Stimulated activated naive CD4-positive, alpha-beta T cell treated with Interleukin-2 at 50 U/mL for 16 hours (primary cell): ENCODE data around the gene FBXO17.

Experiments
- DNase-seq: peaks from one replicate; lab custom pipeline; 2025; lab: John Stamatoyannopoulos, UW

The FBXO17 gene

DNA sequence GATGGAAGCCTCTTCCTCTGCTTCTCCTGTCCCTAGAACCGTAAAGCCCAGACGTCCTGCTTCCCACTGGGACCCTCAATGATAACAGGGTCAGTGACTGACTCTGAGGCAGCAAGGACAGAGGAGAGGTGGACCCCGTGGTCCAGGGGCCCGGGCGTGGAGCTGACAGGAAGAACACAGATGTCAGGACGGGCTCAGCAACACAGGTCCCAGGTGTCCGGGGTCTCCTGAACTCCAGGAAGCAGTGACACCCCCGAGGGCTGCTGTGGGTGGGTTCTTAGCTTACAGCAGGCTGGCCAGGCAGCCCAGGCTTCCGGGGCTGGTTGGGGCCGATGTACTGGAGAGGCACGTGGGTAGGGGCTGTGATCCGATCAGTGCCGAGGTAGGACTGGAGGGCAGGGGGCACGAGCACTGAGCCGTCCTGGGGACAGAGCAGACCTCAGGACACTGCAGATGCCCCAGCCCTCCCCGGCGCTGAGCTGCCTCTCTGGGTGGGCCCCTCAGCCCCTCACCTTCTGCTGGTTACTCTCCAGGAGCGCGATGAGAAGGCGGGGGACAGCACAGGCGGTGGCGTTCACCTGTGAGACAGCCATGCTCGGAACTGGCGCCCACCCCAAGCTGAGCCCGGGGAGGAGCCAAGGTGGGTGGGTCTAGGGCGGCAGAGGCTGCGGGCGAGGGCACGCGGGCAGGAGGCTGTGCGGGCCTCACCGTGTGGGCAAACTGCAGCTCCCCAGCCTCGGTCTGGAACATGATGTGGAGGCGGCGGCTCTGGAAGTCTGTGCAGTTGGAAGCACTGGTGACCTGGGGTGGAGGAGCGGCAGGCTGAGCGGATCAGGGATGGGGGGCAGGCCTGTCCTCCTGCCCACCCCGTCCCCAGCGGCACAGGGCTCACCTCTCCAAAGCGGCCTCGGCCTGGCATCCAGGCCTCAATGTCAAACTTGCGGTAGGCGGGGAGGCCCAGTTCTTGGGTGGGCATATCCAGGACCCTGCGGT, 59.9 kb downstream of the FBXO17 start:
- DNase-seq, result no peak

DNA sequence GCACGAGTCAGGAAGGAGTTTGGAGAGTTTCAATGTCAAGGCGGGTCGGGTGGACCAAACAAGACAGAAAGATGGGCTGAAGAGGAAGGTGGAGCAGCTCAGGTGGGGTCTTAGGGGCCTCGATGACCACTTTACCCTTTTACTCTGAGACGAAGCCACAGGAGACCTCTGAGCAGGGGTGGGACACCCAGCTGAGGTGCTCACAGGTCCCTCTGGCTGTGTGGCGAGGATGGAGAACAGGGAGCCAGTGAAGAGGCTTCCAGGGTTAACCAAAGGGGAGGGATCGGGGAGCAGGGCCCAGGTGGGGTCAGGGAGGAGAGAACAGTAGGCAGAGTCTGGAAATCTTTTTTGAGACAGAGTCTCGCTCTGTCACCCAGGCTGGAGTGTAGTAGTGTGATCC, 61.6 kb downstream of the FBXO17 start:
- no peak for DNase-seq

DNA sequence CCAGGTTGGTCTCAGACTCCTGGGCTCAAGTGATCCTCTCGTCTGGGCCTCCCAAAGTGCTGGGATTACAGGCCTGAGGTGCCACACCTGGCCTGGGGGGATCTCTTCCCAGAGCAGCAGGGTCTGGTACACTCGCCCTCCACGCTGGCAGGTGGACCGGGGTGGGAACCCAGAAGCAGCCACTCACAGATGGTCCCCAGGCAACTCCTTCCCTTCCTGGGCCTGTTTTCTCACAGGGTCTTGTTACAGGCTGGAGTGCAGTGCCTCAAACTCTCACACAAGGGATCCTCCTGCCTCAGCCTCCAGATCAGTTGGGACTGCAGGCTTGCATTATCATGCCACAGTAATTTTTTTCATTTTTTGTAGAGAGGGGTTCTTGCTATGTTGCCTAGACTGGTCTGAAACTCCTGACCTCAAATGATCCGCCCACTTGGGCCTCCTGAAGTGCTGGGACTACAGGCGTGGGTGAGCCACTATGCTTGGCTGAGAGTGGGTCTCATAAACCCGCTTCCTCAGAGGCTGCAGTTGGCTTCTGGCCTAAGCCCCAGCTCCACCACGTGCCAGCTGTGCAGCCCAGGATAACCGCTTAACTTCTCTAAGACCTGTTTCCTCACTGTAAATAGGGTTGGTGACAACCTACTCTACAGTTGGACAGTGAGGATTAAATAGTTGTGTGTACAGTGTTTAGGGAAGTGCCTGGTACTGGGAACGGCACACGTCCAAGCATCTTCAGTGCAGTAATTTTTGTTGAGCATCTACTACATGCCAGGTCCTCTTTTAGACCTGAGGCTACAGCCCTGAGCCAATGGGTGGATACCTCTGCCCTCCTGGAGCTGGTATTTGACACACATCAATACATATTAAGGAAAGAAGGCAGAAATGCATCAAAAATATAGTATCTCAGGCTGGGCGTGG, 62.7 kb downstream of the FBXO17 start:
- DNase-seq, result no peak

DNA sequence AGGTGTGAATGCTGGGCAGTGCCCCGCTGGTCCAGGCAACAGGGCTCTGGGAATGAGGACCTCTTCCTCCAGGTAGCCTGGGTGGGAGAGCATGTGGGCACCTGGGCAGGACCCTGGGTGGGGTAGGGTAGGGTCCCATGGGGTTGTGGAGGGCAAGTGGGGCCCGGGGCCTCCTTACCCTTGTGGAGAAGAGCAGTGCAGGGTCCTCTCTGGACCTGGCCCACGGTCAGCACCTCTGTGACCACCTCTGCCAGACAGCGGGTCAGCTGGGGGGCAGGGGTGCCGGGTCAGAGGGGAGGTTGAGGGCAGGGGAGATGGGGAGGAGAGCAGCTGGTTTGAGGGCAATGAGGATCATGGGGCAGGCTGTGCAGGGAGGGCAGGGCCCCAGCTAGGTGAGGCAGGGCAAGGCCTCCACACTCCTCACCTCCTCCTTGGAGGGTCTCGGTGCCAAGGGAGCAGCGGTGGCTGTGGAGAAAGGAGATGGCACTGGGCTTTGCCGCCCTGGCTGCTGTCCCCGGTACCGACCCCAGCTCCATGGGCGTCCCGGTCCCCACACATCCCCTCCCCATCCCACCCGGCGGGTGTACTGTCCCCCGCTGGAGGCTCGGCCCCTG, 64.0 kb downstream of the FBXO17 start:
- DNase-seq, result no peak

DNA sequence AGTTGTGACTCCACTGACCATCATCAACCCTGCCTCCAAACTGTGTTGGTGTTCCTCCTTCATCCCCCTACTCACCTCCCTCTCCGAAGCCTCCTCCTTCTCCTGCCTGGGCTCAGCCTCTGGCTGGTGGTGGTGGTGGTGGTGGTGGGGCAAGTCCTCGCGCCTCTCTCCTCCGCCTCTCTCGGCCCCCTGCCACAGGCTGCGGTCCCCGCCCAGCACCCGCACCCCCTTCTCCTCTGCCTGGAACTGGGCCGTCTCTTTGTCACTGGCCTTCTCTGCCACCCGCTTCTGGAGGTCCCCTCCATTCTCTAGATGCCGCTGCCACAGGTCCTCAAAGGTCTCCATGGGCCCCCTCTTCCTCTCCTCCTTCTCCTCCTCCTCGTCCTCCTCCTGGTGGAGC, 65.1 kb downstream of the FBXO17 start:
- DNase-seq, result no peak

DNA sequence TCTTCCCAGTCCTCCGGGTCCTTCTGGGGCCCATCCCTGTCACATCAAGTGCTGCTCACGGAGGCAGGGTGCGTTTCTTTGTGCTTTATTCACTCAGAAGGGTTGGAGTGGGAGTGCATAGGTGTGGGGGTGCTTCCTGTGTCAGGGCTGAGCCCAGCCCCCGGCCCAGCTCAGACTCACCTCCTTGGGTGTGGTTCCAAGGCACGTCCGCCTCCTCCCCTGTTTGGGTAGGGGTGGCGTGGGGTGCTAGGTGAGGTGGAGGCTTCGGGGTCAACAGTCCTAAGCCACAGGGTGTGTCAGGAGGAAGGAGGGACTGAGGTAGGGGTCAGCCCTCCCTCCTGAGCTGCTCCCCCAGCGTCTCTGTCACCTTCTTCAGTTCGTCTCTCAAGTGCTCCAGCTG, 66.6 kb downstream of the FBXO17 start:
- no peak for DNase-seq

DNA sequence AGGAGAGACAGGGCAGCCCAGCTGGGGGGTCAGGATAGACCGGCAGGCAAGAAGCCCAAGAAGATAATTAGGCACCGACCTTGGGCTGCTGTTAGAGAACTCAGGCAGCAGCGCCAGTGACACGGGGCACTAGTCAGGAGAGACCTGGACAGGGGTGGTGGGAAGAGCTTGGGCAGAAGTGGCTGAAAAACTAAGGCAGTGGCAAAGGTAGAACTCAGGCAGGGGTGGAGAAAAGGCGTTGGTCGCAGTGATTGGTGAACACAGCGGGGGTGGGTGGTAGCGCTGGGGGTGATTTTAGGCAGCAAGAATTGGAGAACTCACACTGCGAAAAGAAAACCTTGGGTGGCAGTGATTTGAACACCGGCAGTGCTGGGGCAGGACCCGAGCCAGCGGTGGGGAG, 67.9 kb downstream of the FBXO17 start:
- no peak for DNase-seq

DNA sequence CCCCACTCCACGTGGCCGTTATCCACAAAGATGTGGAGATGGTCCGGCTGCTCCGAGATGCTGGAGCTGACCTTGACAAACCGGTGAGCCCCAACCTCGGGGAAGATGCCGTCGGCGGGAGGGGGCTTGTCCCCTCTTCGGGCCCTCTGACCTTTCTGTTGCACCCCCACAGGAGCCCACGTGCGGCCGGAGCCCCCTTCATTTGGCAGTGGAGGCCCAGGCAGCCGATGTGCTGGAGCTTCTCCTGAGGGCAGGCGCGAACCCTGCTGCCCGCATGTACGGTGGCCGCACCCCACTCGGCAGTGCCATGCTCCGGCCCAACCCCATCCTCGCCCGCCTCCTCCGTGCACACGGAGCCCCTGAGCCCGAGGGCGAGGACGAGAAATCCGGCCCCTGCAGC, 68.3 kb downstream of the FBXO17 start:
- DNase-seq, result no peak

DNA sequence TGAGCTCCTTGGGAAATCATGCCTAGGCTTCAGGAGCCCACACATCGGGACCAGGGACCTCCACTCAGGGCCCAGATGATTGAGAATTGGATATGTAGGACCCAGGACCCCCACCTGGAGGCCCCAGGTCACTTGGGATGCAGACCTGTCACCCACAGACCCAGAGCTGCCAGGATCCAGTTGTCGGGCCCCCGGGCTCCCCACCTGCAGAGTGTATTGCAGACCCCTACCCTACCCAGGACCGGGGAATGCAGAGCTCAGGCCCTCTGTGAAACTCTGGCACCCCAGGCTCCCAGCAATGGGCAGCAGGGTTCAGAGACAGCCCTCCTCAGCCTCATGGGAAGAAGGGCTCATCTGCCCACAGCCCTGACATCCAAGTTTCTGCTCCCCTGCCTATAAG, 69.9 kb downstream of the FBXO17 start:
- DNase-seq, result no peak

DNA sequence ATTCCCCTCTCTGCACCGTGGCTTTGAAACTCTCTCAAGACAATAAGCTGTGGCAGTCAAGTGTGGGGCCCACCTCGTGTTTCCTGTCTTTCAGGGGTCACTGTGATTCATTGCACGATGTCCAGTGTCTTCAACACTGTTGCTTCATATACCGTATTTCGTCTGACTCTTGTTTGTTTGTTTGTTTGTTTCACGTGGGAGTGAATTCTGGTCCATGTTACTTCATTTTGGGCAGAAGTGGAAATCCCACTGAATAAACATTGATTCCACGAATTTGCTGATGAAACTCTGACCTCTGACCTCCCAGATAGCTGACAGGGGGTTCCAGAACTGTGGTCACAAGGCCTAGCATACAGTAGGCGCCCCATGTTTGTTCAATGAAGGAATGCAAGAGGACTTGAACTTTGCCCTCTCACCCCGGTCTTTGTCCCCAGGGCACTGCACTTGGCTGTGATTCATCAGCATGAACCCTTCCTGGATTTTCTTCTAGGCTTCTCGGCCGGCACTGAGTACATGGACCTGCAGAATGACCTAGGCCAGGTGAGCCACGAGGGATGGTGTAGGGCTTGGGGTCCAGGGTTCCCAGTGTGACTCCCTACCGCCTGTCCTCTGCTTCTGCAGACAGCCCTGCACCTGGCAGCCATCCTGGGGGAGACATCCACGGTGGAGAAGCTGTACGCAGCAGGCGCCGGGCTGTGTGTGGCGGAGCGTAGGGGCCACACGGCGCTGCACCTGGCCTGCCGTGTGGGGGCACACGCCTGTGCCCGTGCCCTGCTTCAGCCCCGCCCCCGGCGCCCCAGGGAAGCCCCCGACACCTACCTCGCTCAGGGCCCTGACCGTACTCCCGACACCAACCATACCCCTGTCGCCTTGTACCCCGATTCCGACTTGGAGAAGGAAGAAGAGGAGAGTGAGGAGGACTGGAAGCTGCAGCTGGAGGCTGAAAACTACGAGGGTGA, 70.7 kb downstream of the FBXO17 start:
- no peak for DNase-seq

DNA sequence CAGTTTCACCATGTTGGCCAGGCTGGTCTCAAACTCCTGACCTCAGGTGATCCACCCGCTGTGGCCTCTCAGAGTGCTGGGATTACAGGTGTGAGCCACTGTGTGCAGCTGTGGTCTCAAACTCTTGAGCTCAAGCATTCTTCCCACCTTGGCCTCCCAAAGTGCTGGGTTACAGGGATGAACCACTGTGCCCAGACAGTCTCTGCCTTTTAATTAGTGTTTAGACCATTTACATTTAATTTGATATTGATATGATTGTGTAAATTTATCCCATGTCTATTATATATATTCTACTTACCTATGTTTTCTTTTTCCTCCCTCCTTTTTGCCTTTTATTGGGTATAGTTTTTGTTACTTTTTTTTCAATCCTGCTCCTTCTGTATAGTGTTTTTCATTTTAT, 73.9 kb downstream of the FBXO17 start:
- DNase-seq, result no peak

DNA sequence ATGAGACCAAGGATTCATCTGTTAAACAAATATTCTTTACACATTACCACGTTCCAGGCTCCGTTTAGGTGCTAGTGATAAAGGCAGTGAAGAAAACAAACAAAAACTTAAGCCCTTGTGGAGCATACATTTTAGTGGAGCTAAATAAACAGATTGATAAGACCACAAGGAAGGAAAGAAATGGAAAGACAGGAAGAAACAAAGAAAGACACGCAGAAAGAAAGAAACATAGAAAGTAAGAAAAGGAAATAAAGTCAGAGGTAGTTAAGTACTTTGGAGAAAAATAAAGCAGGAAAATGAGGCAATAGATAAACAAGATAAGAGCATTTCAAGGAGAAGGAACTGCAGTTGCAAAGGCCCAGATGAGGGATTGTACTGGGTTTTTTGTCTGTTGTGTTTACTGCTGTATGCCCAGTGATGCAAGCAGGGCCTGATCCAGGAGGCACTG, 74.8 kb downstream of the FBXO17 start:
- DNase-seq, result no peak

DNA sequence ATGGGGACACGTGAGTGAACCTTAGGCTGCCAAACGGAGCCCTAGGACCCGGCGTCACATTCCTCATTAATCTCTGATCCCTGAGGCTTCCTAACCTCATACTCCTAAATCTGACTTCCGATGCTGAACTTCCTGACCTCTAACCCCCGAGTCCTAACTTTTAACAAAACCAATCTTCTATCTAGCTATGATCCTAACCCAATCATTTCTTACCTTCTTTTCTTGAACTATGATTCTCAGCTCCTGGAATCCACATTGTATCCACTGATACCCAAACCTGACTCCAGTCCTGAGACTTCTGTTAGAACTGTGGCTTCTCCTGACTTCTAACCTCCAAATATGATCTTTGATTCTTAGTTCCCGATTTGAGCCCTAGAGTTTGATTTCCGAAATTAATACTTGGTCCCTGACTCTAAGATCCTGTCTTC, 75.3 kb downstream of the FBXO17 start:
- DNase-seq, result no peak

DNA sequence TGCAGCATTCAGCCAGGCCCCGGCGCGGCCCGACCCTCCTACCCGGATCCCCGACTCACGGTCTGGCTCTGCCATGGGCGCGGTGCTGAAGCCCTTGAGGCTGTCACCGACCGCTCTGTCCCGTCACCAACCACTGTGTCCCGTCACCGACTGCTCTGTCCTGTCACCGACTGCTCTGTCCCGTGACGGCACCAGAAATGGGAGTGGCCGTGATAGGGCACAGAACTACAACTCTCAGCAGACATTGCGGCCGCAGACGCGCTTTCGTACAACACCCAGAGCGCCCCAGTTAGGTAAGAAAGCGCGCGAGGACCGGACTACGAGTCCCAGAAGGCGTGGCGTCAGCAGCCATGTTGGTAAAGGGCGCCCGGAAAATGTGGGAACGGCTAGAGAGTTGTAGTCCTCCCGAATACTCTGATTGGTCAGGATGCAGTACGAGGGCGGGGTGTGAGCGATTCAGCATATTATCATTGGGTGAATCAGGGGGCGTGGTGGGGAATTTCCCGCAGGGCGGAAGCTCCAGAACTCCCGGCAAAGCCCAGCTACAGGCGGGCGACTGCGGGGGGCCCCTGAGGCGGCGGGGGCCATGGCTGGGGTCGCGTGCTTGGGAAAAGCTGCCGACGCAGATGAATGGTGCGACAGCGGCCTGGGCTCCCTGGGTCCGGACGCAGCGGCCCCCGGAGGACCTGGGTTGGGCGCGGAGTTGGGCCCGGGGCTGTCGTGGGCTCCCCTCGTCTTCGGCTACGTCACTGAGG, 75.9 kb downstream of the FBXO17 start, which contains the start of the genes NFKBIB and SIRT2:
TSS of gene NFKBIB (plus strand) at position 523 of the 755 bp plus-strand sequence. CDS start at position 587, 64 bp downstream.
TSS of gene SIRT2 (minus strand) at position 172 of the 755 bp plus-strand sequence. CDS start at position 75, 97 bp downstream.
- DNase-seq, result peak; percentile 100

DNA sequence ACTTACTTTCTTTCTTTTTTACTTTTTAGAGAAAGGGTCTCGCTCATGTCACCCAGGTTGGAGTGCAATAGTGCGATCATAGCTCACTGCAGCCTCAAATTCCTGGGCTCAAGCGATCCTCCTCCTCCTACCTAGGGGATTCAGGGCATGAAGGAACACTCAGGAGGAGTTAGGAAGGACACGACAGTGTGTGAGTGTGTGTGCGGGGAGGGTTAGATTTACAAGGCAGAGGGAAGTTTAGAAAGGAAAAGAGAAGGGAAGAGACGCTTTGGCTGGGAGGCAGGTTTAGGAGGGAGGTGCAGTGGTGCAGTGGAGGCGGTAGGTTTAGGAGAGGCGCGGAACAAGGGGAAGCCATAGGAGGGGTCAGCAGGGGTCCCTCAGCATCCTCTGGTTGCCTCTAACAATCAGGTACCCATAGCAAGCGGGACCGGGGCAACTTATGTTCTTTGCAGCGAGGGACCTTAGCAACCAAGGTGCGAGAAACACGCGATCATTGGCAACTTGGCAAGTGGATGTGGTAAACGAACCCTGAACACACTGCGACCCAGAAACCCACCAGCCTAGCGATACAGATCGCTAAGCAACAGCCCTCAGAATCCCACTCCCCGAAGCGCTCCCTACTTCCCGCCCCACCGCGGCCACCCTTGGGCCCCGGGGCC, 76.6 kb downstream of the FBXO17 start:
- DNase-seq, result no peak

DNA sequence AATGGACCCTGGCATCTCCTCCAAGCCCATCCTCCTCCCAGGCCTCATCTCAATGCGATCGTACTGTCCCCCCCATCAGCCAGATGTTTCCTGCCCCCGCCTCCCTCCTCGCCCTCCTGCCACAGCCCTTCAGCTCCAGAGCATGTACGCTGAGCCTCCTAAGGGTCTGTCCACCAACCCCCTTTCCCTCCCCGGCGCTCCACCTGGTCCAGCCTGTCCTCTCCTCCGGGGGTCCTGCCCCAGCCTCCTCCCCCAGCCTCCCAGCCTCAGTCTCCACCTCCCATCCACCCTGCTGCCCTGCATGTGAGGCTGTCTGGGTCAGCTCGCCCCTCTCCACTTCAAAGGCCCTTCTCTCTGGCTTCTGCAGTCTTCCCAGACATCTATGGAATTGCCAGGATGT, 80.6 kb downstream of the FBXO17 start:
- DNase-seq, result no peak

DNA sequence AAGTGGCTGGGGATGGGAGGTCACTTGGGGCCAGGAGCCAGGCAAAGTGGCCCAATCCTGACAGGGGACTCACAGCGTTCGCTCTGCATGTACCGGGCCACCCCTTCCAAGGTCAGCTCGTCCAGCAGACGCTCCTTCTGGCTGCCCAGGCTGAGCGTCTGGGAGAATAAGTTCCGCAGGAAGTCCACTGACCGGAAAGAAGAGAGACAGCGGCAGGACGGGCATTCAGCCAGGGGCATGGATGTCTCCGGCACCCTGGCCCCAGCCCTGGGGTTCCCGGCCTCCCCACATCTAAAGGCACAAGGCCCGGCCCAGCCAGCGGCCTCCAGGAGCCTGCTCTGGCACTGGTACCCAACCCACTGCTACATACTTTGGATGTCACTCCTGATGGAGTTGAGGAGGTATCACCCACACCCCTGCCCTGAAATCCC, 82.2 kb downstream of the FBXO17 start:
- DNase-seq, result no peak

DNA sequence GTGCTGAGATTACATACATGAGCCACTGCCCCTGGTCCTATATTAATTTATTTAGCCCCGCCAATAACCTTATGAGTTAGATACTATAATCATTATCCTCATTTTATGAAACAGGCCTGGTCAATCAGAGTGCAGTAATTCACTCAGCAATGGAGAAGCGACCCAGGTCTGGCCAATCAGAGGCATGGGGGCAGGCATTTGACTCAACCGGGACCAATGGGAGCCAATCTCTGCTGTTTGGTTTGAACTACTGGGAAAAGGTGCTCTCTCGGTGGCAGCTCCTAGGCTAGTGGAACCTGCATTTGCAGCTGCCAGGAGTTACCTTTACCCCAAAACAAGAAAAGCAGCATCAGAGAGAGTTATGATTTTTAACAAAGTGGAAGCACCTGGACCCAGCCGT, 82.7 kb downstream of the FBXO17 start:
- no peak for DNase-seq

DNA sequence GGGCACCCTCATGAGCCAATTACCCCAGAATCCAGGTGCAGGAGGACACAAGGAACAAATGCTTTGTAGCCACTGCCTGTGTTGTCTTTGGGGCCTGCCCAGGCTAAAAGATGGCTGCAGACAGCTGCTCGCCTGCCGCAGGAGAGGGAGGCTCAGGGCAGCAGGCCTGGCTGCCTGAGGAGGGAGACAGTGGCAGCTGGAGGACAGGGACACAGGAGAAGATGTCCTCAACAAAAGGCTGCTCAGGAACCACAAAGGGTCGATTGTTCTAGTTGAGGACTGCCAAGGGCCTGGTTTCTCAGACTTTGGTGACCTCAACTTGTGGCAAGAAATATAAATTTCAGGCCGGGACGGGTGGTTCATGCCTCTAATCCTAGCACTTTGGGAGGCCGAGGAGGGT, 83.8 kb downstream of the FBXO17 start:
- DNase-seq, result no peak
